ENCODE data around the gene TMEM120B.

The TMEM120B gene

GRCh38 chr12:121808623-121809022 lies 96.1 kb downstream of the TMEM120B start:
- H4K20me1 ChIP-seq (ENCODE audit: insufficient read depth): no peaks in the 10 kb centered on the region
- H3K36me3 ChIP-seq (ENCODE audit: insufficient read depth): no peaks in the 10 kb centered on the region
- H3K4me1 ChIP-seq (ENCODE audit: low read depth, poor library complexity, severe bottlenecking): peaks cover 15% of the 10 kb centered on the region
- H3K4me2 ChIP-seq: no peak overlapping the region
- H3K9ac ChIP-seq: no peak overlapping the region
- no peak overlapping the region for H2AFZ ChIP-seq (ENCODE audit: low read depth)
- H3K79me2 ChIP-seq (ENCODE audit: insufficient read depth, low read depth): peaks cover 46% of the 10 kb centered on the region
- no peak overlapping the region for H3K4me3 ChIP-seq (IDR thresholded peaks at IDR 0.05; ENCODE audit: insufficient read depth, low read depth, low read length)
- H3K27ac ChIP-seq: no peak overlapping the region
- no peak for TF ChIP-seq CTCF (conservative IDR thresholded peaks at IDR 0.05; ENCODE audit: low read depth, low read length)
- no peaks in the 10 kb centered on the region for H3K27me3 ChIP-seq (ENCODE audit: insufficient read depth, low read depth)

- Histone ChIP-seq H3K4me2 (no peak overlapping the region), H4K20me1 (ENCODE audit: insufficient read depth) (no peaks in the 10 kb centered on the region), H3K79me2 (ENCODE audit: insufficient read depth, low read depth) (peaks cover 43% of the 10 kb centered on the region), H3K27me3 (ENCODE audit: insufficient read depth, low read depth) (no peaks in the 10 kb centered on the region), H3K9ac (no peak overlapping the region), H3K27ac (no peak overlapping the region), H3K4me3 (IDR thresholded peaks at IDR 0.05; ENCODE audit: insufficient read depth, low read depth, low read length) (no peak overlapping the region), H3K36me3 (ENCODE audit: insufficient read depth) (no peaks in the 10 kb centered on the region), H2AFZ (ENCODE audit: low read depth) (no peak overlapping the region), H3K4me1 (ENCODE audit: low read depth, poor library complexity, severe bottlenecking) (peaks cover 15% of the 10 kb centered on the region)
- TF ChIP-seq CTCF (conservative IDR thresholded peaks at IDR 0.05; ENCODE audit: low read depth, low read length): no peak
These were observed 97.2 kb downstream of the TMEM120B start for GRCh38 chr12:121809712-121810116.

GRCh38 chr12:121810234-121810817 lies 97.8 kb downstream of the TMEM120B start:
- Histone ChIP-seq H2AFZ (ENCODE audit: low read depth) (no peak overlapping the region), H4K20me1 (ENCODE audit: insufficient read depth) (no peaks in the 10 kb centered on the region), H3K9ac (no peak overlapping the region), H3K27me3 (ENCODE audit: insufficient read depth, low read depth) (no peaks in the 10 kb centered on the region), H3K4me1 (ENCODE audit: low read depth, poor library complexity, severe bottlenecking) (peaks cover 15% of the 10 kb centered on the region), H3K27ac (no peak overlapping the region), H3K36me3 (ENCODE audit: insufficient read depth) (no peaks in the 10 kb centered on the region), H3K4me3 (IDR thresholded peaks at IDR 0.05; ENCODE audit: insufficient read depth, low read depth, low read length) (no peak overlapping the region), H3K4me2 (no peak overlapping the region), H3K79me2 (ENCODE audit: insufficient read depth, low read depth) (peaks cover 37% of the 10 kb centered on the region)
- no peak for TF ChIP-seq CTCF (conservative IDR thresholded peaks at IDR 0.05; ENCODE audit: low read depth, low read length)

GRCh38 chr12:121810833-121811433 lies 98.4 kb downstream of the TMEM120B start:
- H3K79me2 ChIP-seq (ENCODE audit: insufficient read depth, low read depth): peaks cover 34% of the 10 kb centered on the region

More at GRCh38 chr12:121810833-121811433, 98.4 kb downstream of the TMEM120B start:
- no peak overlapping the region for H2AFZ ChIP-seq (ENCODE audit: low read depth)
- no peaks in the 10 kb centered on the region for H3K27me3 ChIP-seq (ENCODE audit: insufficient read depth, low read depth)
- no peak overlapping the region for H3K4me3 ChIP-seq (IDR thresholded peaks at IDR 0.05; ENCODE audit: insufficient read depth, low read depth, low read length)
- peak overlapping the region; percentile 48 for H3K4me2 ChIP-seq
- H3K27ac ChIP-seq: no peak overlapping the region
- no peak for TF ChIP-seq CTCF (conservative IDR thresholded peaks at IDR 0.05; ENCODE audit: low read depth, low read length)
- H3K36me3 ChIP-seq (ENCODE audit: insufficient read depth): no peaks in the 10 kb centered on the region
- no peak overlapping the region for H3K9ac ChIP-seq
- H3K4me1 ChIP-seq (ENCODE audit: low read depth, poor library complexity, severe bottlenecking): peaks cover 15% of the 10 kb centered on the region
- no peaks in the 10 kb centered on the region for H4K20me1 ChIP-seq (ENCODE audit: insufficient read depth)

Measured in KMS-11 (cell line).